GM18873 (cell line): ENCODE data around the gene UBTFL1.
"Not testable (repeated sequence)": the region's sequence is repeated elsewhere in the genome, so short reads cannot be mapped to it uniquely, and the experiment has no call there.

Source experiments
- ATAC-seq: cut with Tn5 transposase; IDR thresholded peaks from one replicate; pipeline ENCODE4 v1.9.1; 2021; ENCODE audit warnings: mild to moderate bottlenecking, moderate library complexity, moderate number of reproducible peaks; ENCODE audit not compliant: unreplicated experiment, low FRiP score

Gene UBTFL1, protein sequence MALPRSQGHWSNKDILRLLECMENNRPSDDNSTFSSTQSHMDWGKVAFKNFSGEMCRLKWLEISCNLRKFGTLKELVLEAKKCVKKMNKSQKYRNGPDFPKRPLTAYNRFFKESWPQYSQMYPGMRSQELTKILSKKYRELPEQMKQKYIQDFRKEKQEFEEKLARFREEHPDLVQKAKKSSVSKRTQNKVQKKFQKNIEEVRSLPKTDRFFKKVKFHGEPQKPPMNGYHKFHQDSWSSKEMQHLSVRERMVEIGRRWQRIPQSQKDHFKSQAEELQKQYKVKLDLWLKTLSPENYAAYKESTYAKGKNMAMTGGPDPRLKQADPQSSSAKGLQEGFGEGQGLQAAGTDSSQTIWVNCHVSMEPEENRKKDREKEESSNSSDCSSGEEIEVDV

DNA sequence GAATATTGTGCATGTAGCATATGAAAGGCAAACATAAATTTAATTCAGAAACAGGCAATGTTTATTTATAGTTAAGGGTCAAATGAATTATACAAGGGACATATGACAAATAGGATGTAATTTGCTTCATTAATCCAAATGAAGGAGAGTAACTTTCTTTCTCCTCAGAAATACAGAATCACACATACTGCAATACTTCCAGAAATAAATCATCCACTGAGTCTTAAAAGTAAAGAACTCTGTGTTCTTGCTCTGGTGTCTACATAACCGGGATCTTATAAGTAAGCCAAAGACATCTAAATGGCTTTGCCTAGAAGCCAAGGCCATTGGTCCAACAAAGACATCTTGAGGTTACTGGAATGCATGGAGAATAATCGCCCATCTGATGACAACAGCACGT lies at the start of gene UBTFL1:
TSS of gene UBTFL1 (plus strand) at position 301 of the 400 bp plus-strand sequence. CDS start at position 301, 0 bp downstream.
- not testable (repeated sequence) for ATAC-seq

- not testable (repeated sequence) for ATAC-seq
Observed at GRCh38 chr11:90051591-90052209, 34.0 kb upstream of the UBTFL1 start.

DNA sequence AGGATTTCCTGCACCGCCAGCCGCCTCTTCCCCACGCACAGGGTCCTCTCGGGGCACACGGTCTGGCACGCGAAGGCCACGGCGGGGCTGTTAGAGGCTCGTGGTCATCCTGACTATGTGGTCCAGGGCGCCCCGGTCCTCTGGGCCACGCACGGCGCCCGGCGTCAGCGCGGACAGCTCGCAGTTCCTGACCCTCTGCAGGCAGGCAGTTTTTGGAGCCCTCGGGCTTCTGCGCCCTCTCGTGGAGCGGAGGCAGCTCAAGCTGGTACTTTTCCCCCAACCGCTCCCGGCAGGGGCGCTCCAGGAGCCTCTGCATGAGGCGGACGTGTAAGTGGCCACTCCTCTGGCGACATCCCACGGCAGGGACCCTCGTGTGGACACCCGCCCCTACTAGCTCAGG lies 33.4 kb upstream of the UBTFL1 start:
- ATAC-seq, result not testable (repeated sequence)

GRCh38 chr11:90053545-90053944 lies 32.2 kb upstream of the UBTFL1 start:
- ATAC-seq, result not testable (repeated sequence)

GRCh38 chr11:90088731-90089130 lies 3.0 kb downstream of the UBTFL1 start:
- ATAC-seq, result not testable (repeated sequence)

DNA sequence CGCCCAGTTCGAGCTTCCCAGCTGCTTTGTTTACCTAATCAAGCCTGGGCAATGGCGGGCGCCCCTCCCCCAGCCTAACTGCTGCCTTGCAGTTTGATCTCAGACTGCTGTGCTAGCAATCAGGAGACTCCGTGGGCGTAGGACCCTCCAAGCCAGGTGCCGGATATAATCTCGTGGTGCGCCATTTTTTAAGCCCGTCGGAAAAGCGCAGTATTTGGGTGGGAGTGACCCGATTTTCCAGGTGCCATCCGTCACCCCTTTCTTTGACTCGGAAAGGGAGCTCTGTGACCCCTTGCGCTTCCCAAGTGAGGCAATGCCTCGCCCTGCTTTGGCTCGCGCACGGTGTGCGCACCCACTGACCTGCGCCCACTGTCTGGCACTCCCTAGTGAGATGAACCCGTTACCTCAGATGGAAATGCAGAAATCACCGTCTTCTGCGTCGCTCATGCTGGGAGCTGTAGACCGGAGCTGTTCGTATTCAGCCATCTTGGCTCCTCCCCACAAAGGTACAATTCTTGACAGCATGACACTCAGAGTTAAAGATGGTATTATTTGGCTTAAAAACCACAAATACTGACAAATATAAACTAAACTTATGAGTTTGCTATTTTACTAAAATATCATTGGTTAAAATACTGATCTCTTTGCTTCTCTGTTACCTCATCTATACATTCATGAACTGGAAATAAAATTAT lies 9.6 kb downstream of the UBTFL1 start:
- not testable (repeated sequence) for ATAC-seq

DNA sequence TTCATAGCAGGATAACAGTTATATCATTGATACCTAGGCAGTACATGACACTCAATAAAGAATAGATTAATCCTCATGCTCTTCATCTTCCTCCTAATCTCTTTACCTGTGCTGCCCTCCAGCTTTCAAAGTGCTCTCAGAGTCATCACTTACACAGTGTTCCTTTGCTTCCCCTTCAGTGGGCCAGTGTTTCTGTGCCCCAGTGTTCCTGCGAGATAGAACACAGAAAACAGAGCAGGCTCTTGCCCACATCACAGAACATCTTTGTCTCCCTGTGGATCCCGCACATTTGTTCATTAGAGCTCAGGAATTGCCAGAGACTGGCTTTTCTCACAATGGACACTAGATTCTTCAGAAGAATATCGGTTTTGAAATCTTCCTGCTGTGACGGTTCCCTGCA lies 12.5 kb downstream of the UBTFL1 start:
- ATAC-seq, result not testable (repeated sequence)

- no peak for ATAC-seq
Observed at GRCh38 chr11:90100431-90100830, 14.7 kb downstream of the UBTFL1 start.

- ATAC-seq, result no peak
Observed at GRCh38 chr11:90113541-90113940, 27.8 kb downstream of the UBTFL1 start.

GRCh38 chr11:90120191-90120590 lies 34.4 kb downstream of the UBTFL1 start:
- no peak for ATAC-seq

- no peak for ATAC-seq
Observed at GRCh38 chr11:90124371-90124770, 38.6 kb downstream of the UBTFL1 start.

- ATAC-seq, result no peak
Observed at GRCh38 chr11:90124946-90125345, 39.2 kb downstream of the UBTFL1 start.

DNA sequence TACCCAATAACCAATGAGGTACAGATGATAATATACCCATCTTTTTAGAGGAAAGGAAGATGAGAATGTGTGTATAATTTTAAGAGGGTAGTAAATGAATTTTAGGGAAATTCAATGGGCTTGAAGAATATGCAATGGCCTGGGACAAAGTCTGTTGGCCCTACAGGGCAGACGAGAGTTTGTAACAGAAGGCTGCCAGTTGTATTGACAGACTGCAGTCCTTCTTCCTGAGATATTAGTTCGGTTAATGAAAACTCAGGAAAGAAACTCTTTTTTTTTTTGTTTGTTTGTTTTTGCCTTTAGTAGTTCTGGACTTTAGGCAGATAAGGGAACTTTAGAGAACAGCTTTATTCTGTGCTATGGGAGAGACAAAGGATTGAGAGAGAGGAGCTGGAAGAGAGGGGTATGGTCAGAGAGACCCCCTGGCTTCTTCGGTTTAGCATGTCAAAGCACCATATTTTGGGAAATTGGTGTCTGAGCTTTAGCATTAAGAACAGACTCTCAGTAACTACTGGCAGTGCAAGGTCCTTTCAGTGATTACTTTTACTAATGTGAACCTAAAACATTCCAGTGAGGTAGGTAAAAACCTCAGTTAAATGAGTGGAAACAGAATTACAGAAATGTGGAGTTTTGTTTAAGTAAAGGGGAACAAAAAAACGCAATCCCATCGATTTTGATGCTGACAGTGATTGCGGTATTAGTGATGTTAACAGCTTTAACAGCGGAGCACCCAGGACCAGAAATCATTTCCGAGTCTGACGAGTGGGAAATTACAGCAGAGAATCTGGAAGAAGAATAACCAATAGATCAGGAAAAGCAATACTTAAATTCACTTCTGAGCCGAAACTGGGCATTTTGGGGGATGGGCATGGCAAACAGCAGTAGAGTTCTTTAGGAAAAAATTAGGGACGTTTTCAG lies 48.1 kb downstream of the UBTFL1 start:
- no peak for ATAC-seq

GRCh38 chr11:90134478-90135003 lies 48.8 kb downstream of the UBTFL1 start, which contains the start of gene NAALAD2:
Gene NAALAD2 (plus strand): TSS chr11:90134663. CDS start chr11:90134759, 96 bp downstream.
- no peak for ATAC-seq

DNA sequence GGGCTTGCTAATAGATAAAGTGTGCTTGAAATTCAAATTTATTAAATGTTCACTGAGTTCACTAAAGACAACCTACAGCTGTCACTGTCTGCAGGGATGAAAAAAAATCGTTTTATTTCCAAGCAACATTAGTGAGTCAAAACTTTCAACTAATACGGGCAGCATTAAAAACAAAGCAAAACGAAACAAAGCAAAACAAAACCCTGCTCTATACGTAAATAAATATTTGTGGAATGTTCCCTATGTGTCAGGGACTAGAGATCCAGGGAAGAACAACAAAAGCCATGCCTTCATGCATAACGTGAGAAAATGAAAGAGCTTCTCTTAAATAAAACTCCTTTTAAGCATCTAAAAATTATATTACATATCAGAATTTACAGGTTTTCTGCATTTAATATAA lies 49.3 kb downstream of the UBTFL1 start:
- ATAC-seq, result no peak
